Spleen (tissue), 11 donors: Measurements from ENCODE around the gene FGGY. TPM values are rescaled to one million over a fixed set of nuclear protein-coding genes. Genes with fewer than 3 reads are reported as not detected.

Experiments used
- DNase-seq: peaks from one replicate; pipeline ENCODE4 v3.0.0-alpha.2; 2020
- H3K27ac ChIP-seq, 8 donors: fragments of 200-600 bp; sonication (generic) in 7 of 8; 1 replicate in 4 of 8; 2 replicates in 4 of 8; pipeline versions ENCODE4 v1.5.0 to v1.8.0; 2016 to 2021; ENCODE audit warnings: inconsistent platforms in 4 of 8, mild to moderate bottlenecking in 4 of 8, moderate library complexity in 1 of 8
- H3K27me3 ChIP-seq, 7 donors: fragments of 200-600 bp; sonication (generic) in 6 of 7; replicated peaks in 1 of 7; 1 replicate in 4 of 7; 2 replicates in 3 of 7; pipeline versions ENCODE4 v1.5.0 to v1.8.0; 2016 to 2021; ENCODE audit warnings: inconsistent platforms in 3 of 7, mild to moderate bottlenecking in 1 of 7
- H3K36me3 ChIP-seq, 6 donors: fragments of 200-600 bp; sonication (generic) in 5 of 6; 1 replicate in 4 of 6; 2 replicates in 2 of 6; pipeline versions ENCODE4 v1.5.0 to v1.8.0; 2016 to 2021; ENCODE audit warnings: inconsistent platforms in 2 of 6
- H3K4me1 ChIP-seq, 6 donors: fragments of 200-600 bp; sonication (generic) in 5 of 6; 1 replicate in 3 of 6; 2 replicates in 3 of 6; pipeline versions ENCODE4 v1.5.0 to v1.8.0; 2016 to 2021; ENCODE audit warnings: inconsistent platforms in 3 of 6
- H3K4me3 ChIP-seq, 8 donors: fragments of 200-600 bp; sonication (generic) in 7 of 8; 1 replicate in 4 of 8; 2 replicates in 4 of 8; pipeline versions ENCODE4 v1.5.0 to v1.8.0; 2016 to 2021; ENCODE audit warnings: inconsistent platforms in 4 of 8, mild to moderate bottlenecking in 4 of 8, moderate library complexity in 2 of 8
- H3K9me3 ChIP-seq, 8 donors: fragments of 200-600 bp; sonication (generic) in 7 of 8; 1 replicate in 4 of 8; 2 replicates in 4 of 8; pipeline versions ENCODE4 v1.5.0 to v1.8.0; 2016 to 2021; ENCODE audit warnings: inconsistent platforms in 4 of 8
- CTCF ChIP-seq, 11 experiments: fragments of 200-600 bp in 7 of 11; fragments of 450-650 bp in 4 of 11; sonication (generic) in 4 of 11; IDR thresholded peaks in 8 of 11; conservative IDR thresholded peaks in 3 of 11; 1 replicate in 7 of 11; 2 replicates in 4 of 11; pipeline versions ENCODE4 v1.4.0 to v1.8.0; 2016 to 2021; ENCODE audit warnings: antibody characterized with exemption in 11 of 11, inconsistent platforms in 4 of 11, mild to moderate bottlenecking in 1 of 11
- POLR2A ChIP-seq, 3 donors: fragments of 450-650 bp; IDR thresholded peaks; one replicate each; pipeline ENCODE4 v1.5.1; 2017; ENCODE audit warnings: antibody characterized with exemption in 3 of 3, mild to moderate bottlenecking in 1 of 3
- POLR2AphosphoS5 ChIP-seq, 3 donors: sonication (generic); formaldehyde crosslinking; IDR thresholded peaks; one replicate each; pipeline ENCODE4 v1.5.1; 2017; ENCODE audit warnings: antibody characterized with exemption in 3 of 3
- WGBS, 5 donors: extraction: QIAGEN DNeasy Blood & Tissue Kit in 3 of 5; methylation state at CpG; one replicate each; pipeline versions ENCODE4 v1.1.5 to v1.1.7; 2013 to 2018; 5-methylcytosine and 5-hydroxymethylcytosine counted together
- intact Hi-C: fragments of 100-400 bp; cut with DNase I; formaldehyde crosslinking; loops from one replicate; pipeline ENCODE4 v1.15.0; 2023; ENCODE audit warnings: low total_unique reads
- polyA plus RNA-seq, 3 donors: library from polyadenylated mRNA; stranded (reverse); fragments of 200-250 nt; gene quantifications; one replicate each; pipeline ENCODE4 v1.2.1, GENCODE V29; 2013
- total RNA-seq, 7 donors: library from RNA; depleted of rRNA in 3 of 7; stranded (reverse); fragments of >200 nt in 3 of 7; fragmentation: NEBNext Ultra II Directional in 4 of 7; extraction: Animal tissue kit (Norgen Biotek cat#: 25700) in 4 of 7; gene quantifications; one replicate each; pipeline versions ENCODE4 v1.1.0 to v1.2.1, GENCODE V29; 2016 to 2021
- donor health status: healthy with polysubstance abuse.
- donor health status: DM: no; HTN: no; CAD: no; lungs with moderate emphysema.
- donor health status: DM: no; HTN: no; CAD: no.
- donor health status: Bipolar disorder and iron deficiency.
- donor health status: healthy.
- donor health status: DM: no; HTN: no; CAD: no.
- donor health status: DM: yes; HTN: yes; CAD: no.

Gene FGGY
- total and polyA plus RNA-seq, 10 donors = 1.7 to 27.8 (median 13.2) TPM

- WGBS, 5 donors = 79 to 89% (median 81%) methylated on average over 5 of the region's 5 CpGs
- Histone ChIP-seq H3K36me3 (no peaks in the 10 kb centered on the region), H3K4me3 (no peak overlapping the region), H3K9me3 (no peaks in the 10 kb centered on the region), H3K27ac (no peak overlapping the region), H3K4me1 (peaks cover 9 to 25% (median 14%) of the 10 kb centered on the region in 6 donors), H3K27me3 (no peaks in the 10 kb centered on the region)
- intact Hi-C loops = no loop called here
- DNase-seq = no peak
- TF ChIP-seq POLR2A (IDR thresholded peaks at IDR 0.05) = no peak
- TF ChIP-seq POLR2AphosphoS5 (IDR thresholded peaks at IDR 0.05) = no peak
- TF ChIP-seq CTCF (IDR thresholded peaks at IDR 0.05 in 8 of 11, conservative IDR thresholded peaks at IDR 0.05 in 3 of 11) = no peak
These were observed 268.9 kb downstream of the FGGY start for GRCh38 chr1:59565611-59566410.

- Histone ChIP-seq H3K4me3 (no peak overlapping the region), H3K4me1 (peaks cover 9 to 38% (median 19%) of the 10 kb centered on the region in 6 donors), H3K36me3 (no peaks in the 10 kb centered on the region), H3K9me3 (no peaks in the 10 kb centered on the region), H3K27me3 (no peaks in the 10 kb centered on the region), H3K27ac (no peak overlapping the region)
- intact Hi-C loops = no loop called here
- 85 to 95% (median 90%) methylated on average over 6 of the region's 6 CpGs for WGBS, 5 donors
- no peak for DNase-seq
- no peak for TF ChIP-seq POLR2A (IDR thresholded peaks at IDR 0.05)
- no peak for TF ChIP-seq POLR2AphosphoS5 (IDR thresholded peaks at IDR 0.05)
- no peak for TF ChIP-seq CTCF (IDR thresholded peaks at IDR 0.05 in 8 of 11, conservative IDR thresholded peaks at IDR 0.05 in 3 of 11)
These were observed 271.5 kb downstream of the FGGY start for GRCh38 chr1:59568158-59568935.

- TF ChIP-seq CTCF (IDR thresholded peaks at IDR 0.05 in 8 of 11, conservative IDR thresholded peaks at IDR 0.05 in 3 of 11) (no peak), POLR2AphosphoS5 (IDR thresholded peaks at IDR 0.05) (no peak), POLR2A (IDR thresholded peaks at IDR 0.05) (no peak)
- Histone ChIP-seq H3K36me3 (peaks cover 0 to 4% (median 0%) of the 10 kb centered on the region in 6 donors), H3K9me3 (peaks cover 0 to 8% (median 6%) of the 10 kb centered on the region in 8 donors), H3K27me3 (no peaks in the 10 kb centered on the region), H3K4me1 (peaks cover 9 to 38% (median 19%) of the 10 kb centered on the region in 6 donors), H3K4me3 (no peak overlapping the region), H3K27ac (no peak overlapping the region)
- 83 to 92% (median 91%) methylated on average over 2 of the region's 2 CpGs for WGBS, 5 donors
- intact Hi-C loops = no loop called here
- DNase-seq = no peak
These were observed 272.3 kb downstream of the FGGY start for GRCh38 chr1:59569198-59569597.

DNA sequence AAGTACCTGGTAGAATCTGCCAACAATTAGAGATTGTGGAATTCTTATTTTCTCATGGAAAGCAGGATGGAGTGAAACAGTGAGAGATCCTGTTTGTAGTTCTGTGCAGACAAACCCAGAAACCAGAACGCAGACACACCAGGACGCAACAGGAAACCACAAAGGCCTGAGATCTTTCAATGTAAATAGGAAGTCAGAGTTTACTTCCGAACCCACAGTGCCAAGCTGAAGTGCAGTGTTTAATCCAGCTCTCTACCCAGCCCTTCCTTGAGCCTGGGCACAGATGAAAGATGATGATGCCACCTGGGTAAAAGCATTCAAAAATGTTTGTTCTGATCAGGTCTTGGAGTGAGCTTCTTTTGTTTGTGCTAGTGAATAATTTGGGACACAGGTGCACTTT lies 273.6 kb downstream of the FGGY start:
- WGBS, 5 donors = 4 to 14% (median 5%) methylated on average over 3 of the region's 3 CpGs
- H3K9me3 ChIP-seq = peaks cover 0 to 12% (median 9%) of the 10 kb centered on the region in 8 donors
- no peak for DNase-seq

More for the DNA sequence above, 273.6 kb downstream of the FGGY start:
- Histone ChIP-seq H3K27ac (peak overlapping the region in 5 of 8 donors; percentile 6 to 78 (median 29)), H3K36me3 (peaks cover 0 to 5% (median 0%) of the 10 kb centered on the region in 6 donors), H3K4me1 (peaks cover 9 to 38% (median 19%) of the 10 kb centered on the region in 6 donors), H3K4me3 (peak overlapping the region in 1 of 8 donors; percentile 5), H3K27me3 (no peaks in the 10 kb centered on the region)
- intact Hi-C loops = no loop called here
- TF ChIP-seq CTCF (IDR thresholded peaks at IDR 0.05 in 8 of 11, conservative IDR thresholded peaks at IDR 0.05 in 3 of 11) (no peak), POLR2AphosphoS5 (IDR thresholded peaks at IDR 0.05) (peak in 1 of 3 donors; percentile 62)
